GM23338 (cell line): ENCODE results near the gene RCCD1. TPM values are rescaled to one million over a fixed set of nuclear protein-coding genes. Genes with fewer than 3 reads are reported as not detected.
A peak's percentile ranks its signal among the peaks of the same experiment; 100 is the strongest.

ENCODE experiments used
- ATAC-seq: fragments of 200-7000 bp; cut with Tn5 transposase; 3 replicates; pipeline ENCODE4 v1.9.1; 2020
- DNase-seq: peaks from one replicate; pipeline ENCODE4 v3.0.0-alpha.2; 2015; ENCODE audit warnings: low spot score
- H2AFZ ChIP-seq: fragments of 200-600 bp; sonication (generic); 2 replicates; pipeline ENCODE4 v1.8.0; 2016; ENCODE audit warnings: antibody characterized with exemption, mild to moderate bottlenecking, moderate library complexity
- H3F3A ChIP-seq: fragments of 200-600 bp; sonication (generic); replicated peaks from 2 replicates; pipeline ENCODE4 v1.8.0; 2017; ENCODE audit warnings: antibody characterized with exemption, mixed run types, low read depth
- H3K27ac ChIP-seq: fragments of 200-600 bp; sonication (generic); 2 replicates; pipeline ENCODE4 v1.6.1; 2016; ENCODE audit warnings: low read depth
- H3K27me3 ChIP-seq: fragments of 200-600 bp; sonication (generic); 2 replicates; pipeline ENCODE4 v1.8.0; 2016; ENCODE audit warnings: mild to moderate bottlenecking, mixed run types, moderate library complexity; ENCODE audit not compliant: insufficient read depth
- H3K36me3 ChIP-seq: fragments of 200-600 bp; sonication (generic); 2 replicates; pipeline ENCODE4 v1.8.0; 2016; ENCODE audit warnings: mild to moderate bottlenecking; ENCODE audit not compliant: insufficient read depth
- H3K4me1 ChIP-seq: fragments of 200-600 bp; sonication (generic); 2 replicates; pipeline ENCODE4 v1.8.0; 2016; ENCODE audit warnings: mild to moderate bottlenecking, moderate library complexity; ENCODE audit not compliant: insufficient read depth
- H3K4me2 ChIP-seq: fragments of 200-600 bp; sonication (generic); 2 replicates; pipeline ENCODE4 v1.7.1; 2017; ENCODE audit warnings: mixed run types
- H3K4me3 ChIP-seq: fragments of 200-600 bp; sonication (generic); 2 replicates; pipeline ENCODE4 v1.6.1; 2016; ENCODE audit warnings: mixed run types
- H3K79me2 ChIP-seq: fragments of 200-600 bp; sonication (generic); replicated peaks from 2 replicates; pipeline ENCODE4 v1.8.0; 2017; ENCODE audit warnings: mild to moderate bottlenecking; ENCODE audit not compliant: insufficient read depth
- H3K9me2 ChIP-seq: fragments of 200-600 bp; sonication (generic); 2 replicates; pipeline ENCODE4 v1.8.0; 2017; ENCODE audit not compliant: insufficient read depth
- H4K20me1 ChIP-seq: fragments of 200-600 bp; sonication (generic); replicated peaks from 2 replicates; pipeline ENCODE4 v1.8.0; 2017; ENCODE audit warnings: mild to moderate bottlenecking; ENCODE audit not compliant: insufficient read depth
- H3K27ac Mint-ChIP-seq: 2 replicates; pipeline ENCODE4 v1.8.0; 2020; ENCODE audit warnings: inconsistent platforms, mild to moderate bottlenecking, moderate library complexity, mixed read lengths
- H3K27me3 Mint-ChIP-seq: 3 replicates; pipeline ENCODE4 v1.8.0; 2022; ENCODE audit warnings: low read depth, mild to moderate bottlenecking, moderate library complexity, mixed read lengths, inconsistent platforms; ENCODE audit not compliant: insufficient read depth, poor library complexity
- H3K36me3 Mint-ChIP-seq: 3 replicates; pipeline ENCODE4 v1.8.0; 2021; ENCODE audit warnings: low read depth, mild to moderate bottlenecking, inconsistent platforms, moderate library complexity, mixed read lengths
- H3K4me1 Mint-ChIP-seq: 3 replicates; pipeline ENCODE4 v1.8.0; 2020; ENCODE audit warnings: mild to moderate bottlenecking, inconsistent platforms, mixed read lengths
- H3K4me3 Mint-ChIP-seq: 3 replicates; pipeline ENCODE4 v1.8.0; 2021; ENCODE audit warnings: moderate library complexity, mild to moderate bottlenecking, inconsistent platforms, mixed read lengths
- H3K9me3 Mint-ChIP-seq: 3 replicates; pipeline ENCODE4 v1.8.0; 2020; ENCODE audit warnings: moderate library complexity, mild to moderate bottlenecking, inconsistent platforms, mixed read lengths
- CREB1 ChIP-seq: fragments of 250-450 bp; sonication (Bioruptor Pico); IDR thresholded peaks from 2 replicates; pipeline ENCODE4 v1.5.0; 2020; ENCODE audit warnings: low read depth, mild to moderate bottlenecking, moderate library complexity
- CTCF ChIP-seq, 2 experiments: fragments of 200-600 bp in 1 of 2; sonication (generic) in 1 of 2; conservative IDR thresholded peaks; 2 replicates each; pipeline versions ENCODE4 v1.5.1 to v1.6.1; 2016 to 2017; ENCODE audit warnings: antibody characterized with exemption in 2 of 2, low read depth in 2 of 2, mild to moderate bottlenecking in 2 of 2, moderate library complexity in 1 of 2
- ETS1 ChIP-seq: IDR thresholded peaks from 2 replicates; pipeline ENCODE4 v1.6.1; 2016; ENCODE audit warnings: antibody characterized with exemption
- EZH2 ChIP-seq: fragments of 200-600 bp; sonication (generic); IDR thresholded peaks from one replicate; pipeline ENCODE4 v1.8.0; 2017; ENCODE audit warnings: antibody characterized with exemption, mild to moderate bottlenecking, low read depth; ENCODE audit not compliant: unreplicated experiment
- EZH2phosphoT487 ChIP-seq: fragments of 200-600 bp; sonication (generic); IDR thresholded peaks from one replicate; pipeline ENCODE4 v1.8.1; 2018; ENCODE audit warnings: antibody characterized with exemption; ENCODE audit not compliant: unreplicated experiment
- JUNB ChIP-seq: IDR thresholded peaks from one replicate; pipeline ENCODE4 v1.6.1; 2016; ENCODE audit warnings: antibody characterized with exemption; ENCODE audit not compliant: unreplicated experiment
- NANOG ChIP-seq: IDR thresholded peaks from 2 replicates; pipeline ENCODE4 v1.6.1; 2016; ENCODE audit warnings: antibody characterized with exemption, borderline replicate concordance
- POLR2AphosphoS5 ChIP-seq: IDR thresholded peaks from 2 replicates; pipeline ENCODE4 v1.6.1; 2016; ENCODE audit warnings: antibody characterized with exemption, low read depth
- REST ChIP-seq: IDR thresholded peaks from one replicate; pipeline ENCODE4 v1.6.1; 2018; ENCODE audit warnings: antibody characterized with exemption; ENCODE audit not compliant: unreplicated experiment
- STAT1 ChIP-seq: IDR thresholded peaks from one replicate; pipeline ENCODE4 v1.6.1; 2016; ENCODE audit warnings: antibody characterized with exemption; ENCODE audit not compliant: unreplicated experiment
- ZNF114 ChIP-seq: fragments of 250-450 bp; sonication (Bioruptor Pico); IDR thresholded peaks from 2 replicates; pipeline ENCODE4 v1.5.0; 2020; ENCODE audit warnings: mild to moderate bottlenecking, moderate library complexity
- ZNF331 ChIP-seq: fragments of 250-450 bp; sonication (Bioruptor Pico); IDR thresholded peaks from 2 replicates; pipeline ENCODE4 v1.5.0; 2020; ENCODE audit warnings: low read depth, mild to moderate bottlenecking, moderate library complexity
- ZNF462 ChIP-seq: fragments of 250-450 bp; sonication (Bioruptor Pico); IDR thresholded peaks from 2 replicates; pipeline ENCODE4 v1.5.0; 2020; ENCODE audit warnings: mild to moderate bottlenecking, moderate library complexity
- polyA plus RNA-seq: library from polyadenylated mRNA; unstranded; fragments of >200 nt; fragmentation: Nextera tagmentation; extraction: Ambion mirVana; gene quantifications from 2 replicates; pipeline ENCODE4 v1.2.1, GENCODE V29; 2016
- total RNA-seq: library from RNA; depleted of rRNA; stranded (reverse); fragments of >200 nt; shearing (Covaris generic); gene quantifications from 2 replicates; pipeline ENCODE4 v1.2.3, GENCODE V29; 2014

RCCD1 gene
- total and polyA plus RNA-seq, 2 experiments from 2014 or later: 10.8 to 17.1 TPM

- Histone ChIP-seq H3F3A (no peaks in the 10 kb centered on the region), H4K20me1 (no peaks in the 10 kb centered on the region), H3K27me3 (no peaks in the 10 kb centered on the region), H3K4me2 (no peak overlapping the region), H3K4me3 (no peak overlapping the region), H3K4me1 (0 out of 2 replicates have a peak, but pooled peaks cover 6% of the 10 kb centered on the region), H3K79me2 (no peaks in the 10 kb centered on the region), H3K9me2 (no peaks in the 10 kb centered on the region), H3K27ac (0 out of 2 replicates have a peak overlapping the region, but pooled peaks have one; percentile 2), H2AFZ (no peak overlapping the region), H3K36me3 (no peaks in the 10 kb centered on the region)
- TF ChIP-seq REST: no peak
- TF ChIP-seq NANOG: no peak
- no peak for TF ChIP-seq CREB1
- TF ChIP-seq JUNB: no peak
- TF ChIP-seq STAT1: no peak
- TF ChIP-seq ZNF462 (CRISPR knock-in tag): no peak
- TF ChIP-seq CTCF (conservative IDR thresholded peaks at IDR 0.05; ENCODE audit: low read depth in 2 of 2): no peak
- TF ChIP-seq POLR2AphosphoS5: no peak
- no peak for TF ChIP-seq ZNF331 (CRISPR knock-in tag)
- TF ChIP-seq ETS1: no peak
- TF ChIP-seq EZH2phosphoT487: no peak
- TF ChIP-seq ZNF114 (CRISPR knock-in tag): no peak
- no peak for TF ChIP-seq EZH2
- DNase-seq: no peak
- Mint-ChIP-seq H3K9me3 (no peaks in the 10 kb centered on the region), H3K27ac (no peak overlapping the region; the same call in 1 of the 2 replicates), H3K4me3 (no peak overlapping the region), H3K4me1 (peaks cover 4% of the 10 kb centered on the region; the same call in 2 of the 3 replicates), H3K27me3 (peaks cover 2% of the 10 kb centered on the region), H3K36me3 (peaks cover 4% of the 10 kb centered on the region; the same call in 2 of the 3 replicates)
- no peak for ATAC-seq
These were observed 30.3 kb upstream of the RCCD1 start for GRCh38 chr15:90924375-90924774.
